SK-N-SH treated with all-trans-retinoic acid at 6 μM for 48 hours (cell line): ENCODE data around the gene ZNF423.

Source experiments
- PATZ1 ChIP-seq: fragments of 250-450 bp; sonication (Bioruptor Pico); IDR thresholded peaks from 2 replicates; pipeline ENCODE4 v1.8.0; 2020; ENCODE audit warnings: mild to moderate bottlenecking, moderate library complexity, borderline replicate concordance
- ZC3H10 ChIP-seq: fragments of 250-450 bp; sonication (Bioruptor Pico); IDR thresholded peaks from 2 replicates; pipeline ENCODE4 v1.5.1; 2021; ENCODE audit warnings: mild to moderate bottlenecking, moderate library complexity
- TF ChIP-seq, protein P1 (sequence below): fragments of 250-450 bp; sonication (Bioruptor Pico); IDR thresholded peaks from 2 replicates; pipeline ENCODE4 v1.5.1; 2020; ENCODE audit warnings: low read depth, mild to moderate bottlenecking, moderate library complexity

GRCh38 chr16:49454426-49455180 lies 401.3 kb downstream of the ZNF423 start:
- TF ChIP-seq, protein P1, sequence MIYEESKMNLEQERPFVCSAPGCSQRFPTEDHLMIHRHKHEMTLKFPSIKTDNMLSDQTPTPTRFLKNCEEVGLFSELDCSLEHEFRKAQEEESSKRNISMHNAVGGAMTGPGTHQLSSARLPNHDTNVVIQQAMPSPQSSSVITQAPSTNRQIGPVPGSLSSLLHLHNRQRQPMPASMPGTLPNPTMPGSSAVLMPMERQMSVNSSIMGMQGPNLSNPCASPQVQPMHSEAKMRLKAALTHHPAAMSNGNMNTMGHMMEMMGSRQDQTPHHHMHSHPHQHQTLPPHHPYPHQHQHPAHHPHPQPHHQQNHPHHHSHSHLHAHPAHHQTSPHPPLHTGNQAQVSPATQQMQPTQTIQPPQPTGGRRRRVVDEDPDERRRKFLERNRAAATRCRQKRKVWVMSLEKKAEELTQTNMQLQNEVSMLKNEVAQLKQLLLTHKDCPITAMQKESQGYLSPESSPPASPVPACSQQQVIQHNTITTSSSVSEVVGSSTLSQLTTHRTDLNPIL, result no peak
- TF ChIP-seq ZC3H10 (CRISPR knock-in tag) (no peak), PATZ1 (CRISPR knock-in tag) (no peak)
